Stimulated activated CD4-positive, alpha-beta T cell treated with anti-CD3 and anti-CD28 coated beads, Interleukin-1b, Interleukin-23, amount 100 ng/mL, for 4 hours (primary cell): ENCODE data around the gene CPED1.
"Not testable (repeated sequence)": the region's sequence is repeated elsewhere in the genome, so short reads cannot be mapped to it uniquely, and the experiment has no call there.

Experiments
- DNase-seq, 2 donors: peaks; one replicate each; pipeline ENCODE4 v3.0.0-alpha.2; 2020; ENCODE audit warnings: low read depth in 2 of 2

The CPED1 gene

GRCh38 chr7:121313793-121314676 lies 325.5 kb downstream of the CPED1 start:
- no peak for DNase-seq

GRCh38 chr7:121315170-121315569 lies 326.7 kb downstream of the CPED1 start:
- DNase-seq, result not testable (repeated sequence)

GRCh38 chr7:121322460-121322859 lies 333.9 kb downstream of the CPED1 start:
- no peak for DNase-seq

- DNase-seq, result no peak
Measured at GRCh38 chr7:121323515-121324302, 335.2 kb downstream of the CPED1 start.

GRCh38 chr7:121327671-121328070 lies 339.2 kb downstream of the CPED1 start:
- no peak for DNase-seq

- no peak for DNase-seq
Measured at GRCh38 chr7:121328508-121329190, 340.1 kb downstream of the CPED1 start, which contains the start of gene WNT16. TSS of gene WNT16 (plus strand) at chr7:121329000. CDS start at chr7:121329293, 293 bp downstream.

GRCh38 chr7:121329191-121330052 lies 340.9 kb downstream of the CPED1 start:
- DNase-seq, result no peak

GRCh38 chr7:121330053-121330833 lies 341.7 kb downstream of the CPED1 start:
- no peak for DNase-seq

- no peak for DNase-seq
Measured at GRCh38 chr7:121331048-121331447, 342.5 kb downstream of the CPED1 start.

GRCh38 chr7:121331574-121331973 lies 343.1 kb downstream of the CPED1 start:
- no peak for DNase-seq

GRCh38 chr7:121334376-121334775 lies 345.9 kb downstream of the CPED1 start:
- no peak for DNase-seq

GRCh38 chr7:121334875-121335648 lies 346.6 kb downstream of the CPED1 start:
- DNase-seq, result no peak

GRCh38 chr7:121336579-121336978 lies 348.1 kb downstream of the CPED1 start:
- no peak for DNase-seq

- DNase-seq, result no peak
Measured at GRCh38 chr7:121337398-121337797, 348.9 kb downstream of the CPED1 start.

GRCh38 chr7:121339082-121339481 lies 350.6 kb downstream of the CPED1 start:
- no peak for DNase-seq

- no peak for DNase-seq
Measured at GRCh38 chr7:121341933-121342332, 353.4 kb downstream of the CPED1 start.

GRCh38 chr7:121342631-121343030 lies 354.1 kb downstream of the CPED1 start:
- no peak for DNase-seq

- no peak for DNase-seq
Measured at GRCh38 chr7:121343302-121343701, 354.8 kb downstream of the CPED1 start.

GRCh38 chr7:121344093-121344492 lies 355.6 kb downstream of the CPED1 start:
- DNase-seq, result no peak

- no peak for DNase-seq
Measured at GRCh38 chr7:121344497-121344896, 356.0 kb downstream of the CPED1 start.
